DMS53 (cell line): ENCODE data around the gene NBEA.

Experiments used
- DNase-seq: peaks from one replicate; lab custom pipeline; 2025; lab: John Stamatoyannopoulos, UW

Gene NBEA

GRCh38 chr13:35712907-35713761 is 771.1 kb downstream of the NBEA start:
- peak; percentile 9 for DNase-seq

GRCh38 chr13:35714121-35714520 is 772.1 kb downstream of the NBEA start:
- DNase-seq = no peak

- no peak for DNase-seq
Measured at GRCh38 chr13:35714588-35715377, 772.7 kb downstream of the NBEA start.

- peak; percentile 9 for DNase-seq
Measured at GRCh38 chr13:35716186-35716585, 774.1 kb downstream of the NBEA start.

GRCh38 chr13:35716729-35717128 is 774.7 kb downstream of the NBEA start:
- DNase-seq = no peak

- no peak for DNase-seq
Measured at GRCh38 chr13:35718084-35718483, 776.0 kb downstream of the NBEA start.

GRCh38 chr13:35720290-35720689 is 778.2 kb downstream of the NBEA start:
- peak; percentile 30 for DNase-seq

GRCh38 chr13:35720690-35721554 is 778.9 kb downstream of the NBEA start:
- DNase-seq = peak; percentile 71
